Naive thymus-derived CD4-positive, alpha-beta T cell (primary cell): ENCODE data around the gene CACNA2D4. TPM values are rescaled to one million over a fixed set of nuclear protein-coding genes. Genes with fewer than 3 reads are reported as not detected.

Experiments used
- ATAC-seq: fragments of 150-1000 bp; cut with Tn5 transposase; 2 replicates; pipeline ENCODE4 v1.10.0; 2021; ENCODE audit warnings: mild to moderate bottlenecking, moderate library complexity
- CTCF ChIA-PET: fragments of 350-600 bp; sonication (Branson Sonifier 250); formaldehyde crosslinking; loops from one replicate; lab custom pipeline; 2021; ENCODE audit warnings: antibody characterized with exemption; lab: Charles Lee
- POLR2A ChIA-PET: fragments of 350-600 bp; sonication (Branson Sonifier 250); formaldehyde crosslinking; loops from one replicate; lab custom pipeline; 2021; ENCODE audit warnings: antibody characterized with exemption, inconsistent platforms; lab: Charles Lee
- DNase-seq, 9 donors: peaks; one replicate each; pipeline versions ENCODE4 v3.0.0 to v3.0.0-alpha.2; 2020 to 2022; ENCODE audit warnings: mixed read lengths in 1 of 9
- H3K27ac ChIP-seq: one replicate; pipeline ENCODE4 v1.7.0; 2013; ENCODE audit warnings: mild to moderate bottlenecking, low read depth, low read length, moderate library complexity
- H3K27me3 ChIP-seq, 2 donors: one replicate each; pipeline ENCODE4 v1.7.0; 2013; ENCODE audit warnings: low read length in 2 of 2, mild to moderate bottlenecking in 2 of 2, moderate library complexity in 2 of 2; ENCODE audit not compliant: control insufficient read depth in 2 of 2, insufficient read depth in 2 of 2
- H3K36me3 ChIP-seq, 3 experiments: 1 replicate in 2 of 3; 2 replicates in 1 of 3; pipeline ENCODE4 v1.7.0; 2013; ENCODE audit warnings: low read length in 3 of 3, mild to moderate bottlenecking in 3 of 3, moderate library complexity in 1 of 3; ENCODE audit not compliant: insufficient read depth in 3 of 3, control insufficient read depth in 2 of 3
- H3K4me1 ChIP-seq, 2 donors: one replicate each; pipeline ENCODE4 v1.7.0; 2013; ENCODE audit warnings: low read length in 2 of 2, mild to moderate bottlenecking in 2 of 2, moderate library complexity in 1 of 2; ENCODE audit not compliant: control insufficient read depth in 2 of 2, insufficient read depth in 2 of 2
- H3K4me3 ChIP-seq: 2 replicates; pipeline ENCODE4 v1.7.0; 2013; ENCODE audit warnings: mild to moderate bottlenecking, low read length
- H3K9me3 ChIP-seq, 3 experiments: 1 replicate in 2 of 3; 2 replicates in 1 of 3; pipeline ENCODE4 v1.7.0; 2013; ENCODE audit warnings: low read length in 3 of 3; ENCODE audit not compliant: control insufficient read depth in 2 of 3
- H3K27ac Mint-ChIP-seq, 9 donors: one replicate each; pipeline ENCODE4 v1.8.0; 2020 to 2022; ENCODE audit warnings: mixed read lengths in 9 of 9, mild to moderate bottlenecking in 8 of 9, moderate library complexity in 5 of 9, inconsistent platforms in 2 of 9
- H3K27me3 Mint-ChIP-seq, 5 donors: one replicate each; pipeline ENCODE4 v1.8.0; 2021 to 2022; ENCODE audit warnings: mixed read lengths in 5 of 5, mild to moderate bottlenecking in 1 of 5
- H3K36me3 Mint-ChIP-seq, 5 donors: one replicate each; pipeline ENCODE4 v1.8.0; 2020 to 2022; ENCODE audit warnings: mixed read lengths in 5 of 5, mild to moderate bottlenecking in 3 of 5, inconsistent platforms in 1 of 5
- H3K4me1 Mint-ChIP-seq, 7 donors: one replicate each; pipeline ENCODE4 v1.8.0; 2020 to 2022; ENCODE audit warnings: mixed read lengths in 7 of 7, mild to moderate bottlenecking in 3 of 7, inconsistent platforms in 1 of 7
- H3K4me3 Mint-ChIP-seq, 10 donors: one replicate each; pipeline ENCODE4 v1.8.0; 2020 to 2022; ENCODE audit warnings: mild to moderate bottlenecking in 10 of 10, mixed read lengths in 10 of 10, moderate library complexity in 6 of 10, inconsistent platforms in 2 of 10
- H3K9me3 Mint-ChIP-seq, 11 donors: one replicate each; pipeline ENCODE4 v1.8.0; 2020 to 2022; ENCODE audit warnings: mixed read lengths in 11 of 11, mild to moderate bottlenecking in 4 of 11, inconsistent platforms in 1 of 11, moderate library complexity in 1 of 11
- intact Hi-C, 2 donors: fragments of 100-400 bp; cut with micrococcal nuclease; formaldehyde crosslinking; loops; one replicate each; pipeline ENCODE4 v1.15.1; 2023
- polyA plus RNA-seq, 2 donors: library from polyadenylated mRNA; unstranded; fragments of 300-500 nt; fragmentation: Illumina TruSeq; gene quantifications; one replicate each; pipeline ENCODE4 v1.2.3, GENCODE V29; 2021
- total RNA-seq, 6 experiments: library from RNA in 5 of 6; stranded (reverse) in 5 of 6; gene quantifications; 1 replicate in 5 of 6; 2 replicates in 1 of 6; pipeline ENCODE4 v1.2.3 and lab custom pipeline; 2021 to 2026

CACNA2D4 gene
- total and polyA plus RNA-seq, 7 experiments from 2014 or later = 4.9 to 23.4 (median 9.5) TPM

DNA sequence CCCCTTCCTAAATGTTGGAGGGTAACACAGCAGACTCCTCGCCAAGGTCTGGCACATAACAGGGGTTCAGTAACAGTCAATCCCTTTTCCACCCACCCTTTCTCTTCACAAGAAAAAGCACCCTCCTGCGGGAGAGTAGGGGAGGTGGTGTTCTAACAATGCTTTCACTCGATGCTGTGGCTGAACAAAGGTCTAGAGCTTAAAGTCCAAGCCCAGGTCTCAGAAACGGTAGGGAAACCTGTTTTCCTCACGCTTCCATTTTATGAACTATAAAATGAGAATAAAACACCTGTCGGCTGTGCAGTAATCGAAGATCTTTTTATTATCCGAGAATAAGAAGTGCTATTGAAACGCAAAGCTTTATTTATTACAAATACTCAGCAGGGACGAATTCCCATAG is 20.9 kb upstream of the CACNA2D4 start:
- H3K4me1 Mint-ChIP-seq = peaks cover 0 to 13% (median 4%) of the 10 kb centered on the region in 7 donors

DNA sequence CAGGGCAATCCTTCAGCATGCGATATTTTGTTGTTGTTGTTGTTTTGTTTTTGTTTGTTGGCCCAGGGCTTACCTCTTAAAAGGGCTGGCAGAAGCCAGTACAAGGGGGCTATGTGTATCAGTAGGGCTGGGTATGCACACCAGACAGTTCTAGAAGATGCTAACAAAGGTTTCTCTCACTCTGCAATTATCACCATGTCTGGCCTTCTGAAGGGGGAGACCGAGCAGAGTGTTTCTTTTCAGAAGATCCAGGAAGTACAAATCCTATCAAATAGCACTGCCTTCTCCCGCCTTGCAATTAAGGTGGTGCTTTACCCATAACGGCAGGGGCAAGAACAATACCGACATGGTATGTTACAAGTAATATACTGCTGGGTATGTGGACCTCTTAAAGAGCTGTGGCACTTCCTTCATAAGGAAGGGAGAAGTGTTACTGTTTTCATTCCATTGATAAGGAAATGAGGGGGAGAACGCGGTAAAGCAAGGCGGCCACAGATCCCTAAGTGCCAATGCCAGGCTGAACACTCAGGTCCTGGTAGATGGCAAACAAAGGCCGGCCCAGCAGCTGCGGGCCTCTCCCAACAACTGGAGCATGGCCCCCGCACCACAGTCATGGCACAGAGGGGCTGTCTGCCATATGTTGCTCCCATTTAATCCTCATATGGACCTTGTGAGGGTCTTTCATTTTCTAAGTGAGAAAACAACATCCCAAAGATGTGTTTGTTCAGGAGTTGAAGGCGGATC is 19.2 kb upstream of the CACNA2D4 start:
- intact Hi-C loops = no loop called here
- ATAC-seq (no peak), DNase-seq (no peak)
- H3K27ac ChIP-seq = no peak overlapping the region
- Mint-ChIP-seq H3K27me3 (no peaks in the 10 kb centered on the region), H3K4me3 (no peak overlapping the region), H3K4me1 (peaks cover 0 to 5% (median 4%) of the 10 kb centered on the region in 7 donors), H3K9me3 (no peaks in the 10 kb centered on the region), H3K36me3 (peaks cover 0 to 9% (median 7%) of the 10 kb centered on the region in 5 donors), H3K27ac (no peak overlapping the region)
- POLR2A ChIA-PET = interaction anchor here (0.6 to 2.8 kb wide), 2 partner anchors 16 to 142 kb away, joined by 3 to 53 read pairs; no protein-coding TSS in a partner anchor
- H3K27me3 ChIP-seq = no peaks in the 10 kb centered on the region
- H3K9me3 ChIP-seq = no peaks in the 10 kb centered on the region
- no peak overlapping the region for H3K4me3 ChIP-seq
- CTCF ChIA-PET = interaction anchor here (1.1 to 6.3 kb wide), 3 partner anchors 17 to 286 kb away, joined by 3 to 152 read pairs (median 49); no protein-coding TSS in a partner anchor
- H3K4me1 ChIP-seq = peaks cover 0 to 3% of the 10 kb centered on the region in 2 donors
- peaks cover 0 to 14% (median 0%) of the 10 kb centered on the region in 3 experiments for H3K36me3 ChIP-seq

More for the DNA sequence above, 20.9 kb upstream of the CACNA2D4 start:
- Histone ChIP-seq H3K27me3 (no peaks in the 10 kb centered on the region), H3K9me3 (no peaks in the 10 kb centered on the region), H3K27ac (no peak overlapping the region), H3K4me3 (no peak overlapping the region), H3K36me3 (peaks cover 0 to 14% (median 0%) of the 10 kb centered on the region in 3 experiments), H3K4me1 (peaks cover 0 to 3% of the 10 kb centered on the region in 2 donors)
- Mint-ChIP-seq H3K9me3 (no peaks in the 10 kb centered on the region), H3K36me3 (peaks cover 0 to 22% (median 11%) of the 10 kb centered on the region in 5 donors), H3K27ac (peak overlapping the region in 2 of 9 donors; percentile 2 to 65), H3K27me3 (no peaks in the 10 kb centered on the region), H3K4me3 (no peak overlapping the region)
- no peak for ATAC-seq
- ChIA-PET CTCF (interaction anchor here (0.6 to 6.3 kb wide), 24 partner anchors 9 to 948 kb away, joined by 3 to 152 read pairs (median 5); partner anchors contain the start of gene CACNA2D4), POLR2A (interaction anchor here (0.6 to 2.8 kb wide), 8 partner anchors 24 to 249 kb away, joined by 3 to 53 read pairs (median 4); partner anchors contain the start of gene ADIPOR2)
- intact Hi-C loops = no loop called here
- DNase-seq = no peak

DNA sequence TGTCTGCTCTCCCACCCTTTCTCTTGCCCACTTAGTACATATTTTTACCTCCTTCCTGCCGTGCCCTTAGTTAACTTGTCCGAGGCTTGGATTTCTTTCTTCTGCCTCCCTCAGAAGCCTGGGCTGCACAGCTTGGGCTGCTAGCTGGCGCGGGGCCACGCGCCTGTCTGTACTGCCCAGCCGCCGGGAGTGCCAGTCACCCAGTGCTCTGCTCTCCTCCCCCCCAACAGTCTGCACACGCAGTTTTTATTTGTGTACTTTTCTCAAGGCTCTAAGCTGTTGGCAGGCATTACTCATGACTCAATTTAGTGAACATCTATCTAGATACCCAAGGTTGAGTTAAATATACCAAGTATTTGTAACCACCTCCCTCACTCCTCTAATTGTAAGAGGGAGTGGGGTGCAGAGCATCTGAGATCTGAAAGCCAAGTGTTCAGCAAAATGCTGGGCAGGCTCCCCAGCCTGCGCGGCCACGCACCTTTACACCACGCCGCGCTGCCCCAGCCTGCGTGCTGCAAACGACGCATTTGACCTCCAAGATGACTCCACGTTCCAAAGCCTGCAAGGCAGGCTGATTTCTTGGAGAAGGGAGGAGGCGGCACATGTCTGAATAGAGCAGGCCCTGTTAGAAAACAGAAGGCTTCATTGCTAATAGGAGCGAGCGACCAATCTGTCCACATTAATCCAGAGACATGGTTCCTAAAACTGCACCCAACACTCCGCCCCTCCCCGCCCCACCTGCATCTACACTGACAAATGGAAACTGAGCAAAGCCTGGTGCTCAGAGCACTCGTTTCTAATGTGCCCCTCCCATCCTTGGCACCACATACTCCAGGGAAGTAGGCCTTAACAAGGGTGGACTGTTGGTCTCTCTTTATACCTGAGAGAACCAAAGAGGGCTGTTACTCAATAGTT is 18.2 kb upstream of the CACNA2D4 start:
- intact Hi-C loops = no loop called here
- ChIA-PET POLR2A (no interaction called here), CTCF (no interaction called here)
- H3K36me3 ChIP-seq = peaks cover 0 to 14% (median 0%) of the 10 kb centered on the region in 3 experiments
- H3K27ac ChIP-seq = no peak overlapping the region
- no peaks in the 10 kb centered on the region for H3K27me3 ChIP-seq
- peaks cover 0 to 8% (median 4%) of the 10 kb centered on the region in 5 donors for H3K36me3 Mint-ChIP-seq
- H3K4me3 Mint-ChIP-seq = no peak overlapping the region
- no peaks in the 10 kb centered on the region for H3K9me3 Mint-ChIP-seq
- H3K27ac Mint-ChIP-seq = peak overlapping the region in 1 of 9 donors; percentile 36
- H3K27me3 Mint-ChIP-seq = no peaks in the 10 kb centered on the region
- peaks cover 0 to 3% of the 10 kb centered on the region in 2 donors for H3K4me1 ChIP-seq
- no peak overlapping the region for H3K4me3 ChIP-seq
- H3K4me1 Mint-ChIP-seq = peaks cover 4 to 11% (median 4%) of the 10 kb centered on the region in 7 donors
- H3K9me3 ChIP-seq = no peaks in the 10 kb centered on the region
- DNase-seq = no peak
- ATAC-seq = no peak

DNA sequence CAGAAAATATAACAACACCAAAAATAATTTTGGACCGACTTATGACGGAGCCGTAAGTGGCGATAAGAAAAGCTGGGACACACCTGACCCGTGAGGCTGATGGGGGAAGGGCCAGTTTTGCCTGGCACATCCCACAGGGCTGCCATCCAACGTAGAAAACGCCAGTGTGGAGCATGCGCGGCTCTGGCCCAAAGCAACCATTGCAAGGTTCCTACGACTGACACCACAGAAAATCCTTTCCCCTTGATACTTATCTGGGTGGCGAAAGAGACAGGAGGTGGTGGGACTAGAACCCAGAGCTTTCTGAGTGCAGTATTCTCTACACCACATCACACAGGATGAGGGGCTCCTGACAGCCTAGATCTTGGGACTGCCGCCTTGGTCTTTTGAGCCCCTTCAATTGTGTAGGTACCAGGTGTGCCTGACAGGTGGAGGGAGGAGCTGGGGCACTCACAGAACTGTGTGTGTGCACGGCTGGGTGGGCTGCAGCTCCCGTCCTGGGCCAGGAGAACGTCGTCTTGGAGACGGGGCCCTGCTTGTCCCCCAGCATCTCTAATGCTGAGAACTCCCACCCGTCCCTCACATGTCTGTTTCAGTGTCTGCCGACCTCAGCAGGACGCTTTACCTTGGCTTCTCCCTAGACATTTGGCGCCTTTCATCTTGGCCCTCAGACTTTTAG is 17.4 kb upstream of the CACNA2D4 start:
- CTCF ChIA-PET = no interaction called here
- POLR2A ChIA-PET = no interaction called here
- no peak overlapping the region for H3K4me3 Mint-ChIP-seq
- DNase-seq (no peak), ATAC-seq (no peak)
- H3K36me3 Mint-ChIP-seq = peaks cover 0 to 4% (median 0%) of the 10 kb centered on the region in 5 donors
- no peaks in the 10 kb centered on the region for H3K9me3 ChIP-seq
- H3K4me1 ChIP-seq = peaks cover 0 to 3% of the 10 kb centered on the region in 2 donors
- peaks cover 0 to under 1% (median 0%) of the 10 kb centered on the region in 11 donors for H3K9me3 Mint-ChIP-seq
- no peak overlapping the region for H3K4me3 ChIP-seq
- peak overlapping the region in 1 of 9 donors; percentile 26 for H3K27ac Mint-ChIP-seq
- peaks cover 0 to 14% (median 0%) of the 10 kb centered on the region in 3 experiments for H3K36me3 ChIP-seq
- H3K27me3 ChIP-seq = no peaks in the 10 kb centered on the region
- H3K27me3 Mint-ChIP-seq = no peaks in the 10 kb centered on the region
- peaks cover 4 to 13% (median 4%) of the 10 kb centered on the region in 7 donors for H3K4me1 Mint-ChIP-seq
- H3K27ac ChIP-seq = no peak overlapping the region
- intact Hi-C loops = no loop called here

DNA sequence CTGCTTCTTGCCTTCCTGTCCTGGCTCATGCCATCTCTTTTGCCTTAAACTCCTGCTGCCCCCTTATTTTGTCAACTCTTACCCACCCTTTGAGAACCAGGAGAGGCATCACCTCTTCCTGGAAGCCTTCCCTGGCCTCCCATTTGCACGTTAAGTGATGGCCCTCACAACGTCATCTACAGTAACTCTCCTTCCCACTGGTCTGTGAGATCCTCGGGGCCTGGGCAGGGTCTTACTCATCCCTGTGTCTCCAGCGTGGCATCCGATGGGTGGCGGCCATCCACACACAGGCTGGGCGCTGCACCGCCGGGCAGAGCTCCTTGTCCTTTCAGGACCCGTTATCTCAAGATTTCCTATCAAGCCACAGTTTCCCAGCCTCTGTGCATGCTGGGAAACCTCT is 16.8 kb upstream of the CACNA2D4 start:
- Mint-ChIP-seq H3K36me3 (peaks cover 0 to 4% (median 0%) of the 10 kb centered on the region in 5 donors), H3K4me1 (peaks cover 4 to 15% (median 6%) of the 10 kb centered on the region in 7 donors), H3K4me3 (no peak overlapping the region), H3K27ac (peak overlapping the region in 2 of 9 donors; percentile 12 to 59), H3K9me3 (peaks cover 0 to 2% (median 0%) of the 10 kb centered on the region in 11 donors), H3K27me3 (no peaks in the 10 kb centered on the region)
- H3K4me3 ChIP-seq = no peak overlapping the region
- ChIA-PET CTCF (no interaction called here), POLR2A (no interaction called here)
- no peaks in the 10 kb centered on the region for H3K27me3 ChIP-seq
- H3K27ac ChIP-seq = no peak overlapping the region
- DNase-seq (no peak), ATAC-seq (no peak)
- peaks cover 0 to 3% of the 10 kb centered on the region in 2 donors for H3K4me1 ChIP-seq
- H3K9me3 ChIP-seq = no peaks in the 10 kb centered on the region
- H3K36me3 ChIP-seq = peaks cover 0 to 14% (median 0%) of the 10 kb centered on the region in 3 experiments
- intact Hi-C loops = no loop called here

DNA sequence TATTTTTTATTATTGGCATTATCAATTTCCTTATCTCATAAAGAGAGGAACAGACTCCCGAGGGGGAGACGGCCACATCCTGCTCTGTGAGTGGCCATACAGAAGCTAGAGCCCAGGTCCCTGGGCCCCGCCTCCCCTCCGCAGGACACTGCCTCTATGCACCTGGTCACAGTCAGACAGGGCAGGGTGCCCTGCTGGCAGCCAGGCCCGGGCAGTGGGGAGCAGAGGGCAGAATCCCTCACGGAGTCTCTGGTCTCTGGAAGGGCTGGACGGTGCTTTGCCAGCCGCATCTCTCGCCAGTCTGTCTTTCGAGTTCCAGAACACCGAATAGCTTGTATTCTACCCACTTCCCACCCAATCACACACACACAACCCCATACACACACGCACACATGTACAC is 16.4 kb upstream of the CACNA2D4 start:
- peaks cover 2 to 16% (median 8%) of the 10 kb centered on the region in 7 donors for H3K4me1 Mint-ChIP-seq
- peaks cover 0 to 2% (median 0%) of the 10 kb centered on the region in 11 donors for H3K9me3 Mint-ChIP-seq
- Histone ChIP-seq H3K4me1 (peaks cover 0 to 1% of the 10 kb centered on the region in 2 donors), H3K27me3 (no peaks in the 10 kb centered on the region), H3K9me3 (no peaks in the 10 kb centered on the region), H3K27ac (no peak overlapping the region), H3K36me3 (peaks cover 0 to 14% (median 0%) of the 10 kb centered on the region in 3 experiments), H3K4me3 (no peak overlapping the region)
- ChIA-PET CTCF (no interaction called here), POLR2A (interaction anchor here (0.5 kb wide), 1 partner anchor 23 kb away, joined by 3 read pairs; no protein-coding TSS in a partner anchor)
- DNase-seq (no peak), ATAC-seq (no peak)
- H3K4me3 Mint-ChIP-seq = no peak overlapping the region
- H3K27me3 Mint-ChIP-seq = no peaks in the 10 kb centered on the region
- peaks cover 0 to under 1% (median 0%) of the 10 kb centered on the region in 5 donors for H3K36me3 Mint-ChIP-seq
- peak overlapping the region in 2 of 9 donors; percentile 12 to 59 for H3K27ac Mint-ChIP-seq
- intact Hi-C loops = no loop called here
